ACHN (cell line): Measurements from ENCODE around the gene NDUFA1.
"Not testable (repeated sequence)": the region's sequence is repeated elsewhere in the genome, so short reads cannot be mapped to it uniquely, and the experiment has no call there.

Source experiments
- DNase-seq: peaks from one replicate; pipeline ENCODE4 v3.0.0-alpha.2; 2015
- in situ Hi-C: cut with HindIII; loops from 2 replicates; pipeline ENCODE4 v1.10.0; 2017; ENCODE audit warnings: low sequenced_read_pairs, low pct_ligation_motif_present, low pct_unique_long_range_greater_than_20kb

The NDUFA1 gene

DNA sequence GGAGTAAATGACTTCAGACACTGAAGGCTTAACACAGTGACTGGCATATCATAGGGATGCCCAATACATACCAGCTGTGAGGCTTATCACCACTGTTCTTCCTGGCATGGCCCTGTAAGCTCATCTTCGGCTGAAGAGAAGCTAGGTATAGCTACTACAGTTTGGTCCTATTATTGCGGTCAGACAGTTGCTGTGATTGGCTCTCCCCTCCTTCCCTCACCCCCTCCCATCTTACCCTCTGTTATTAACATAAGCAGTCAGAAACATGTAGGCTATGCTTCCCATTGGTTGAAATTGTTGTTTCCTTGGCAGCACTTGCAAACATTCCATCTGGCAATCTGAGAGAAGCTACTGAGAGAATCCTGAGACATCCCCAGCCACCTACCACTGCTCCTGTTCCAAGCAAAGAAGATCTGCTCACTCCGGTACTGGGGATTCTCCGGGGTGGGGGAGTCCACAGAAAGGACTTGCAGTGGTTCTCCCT lies 24.3 kb downstream of the NDUFA1 start, which contains the start of gene AKAP14:
TSS of gene AKAP14 (plus strand) at position 51 of the 484 bp plus-strand sequence. CDS start 7,331 bp downstream, outside the sequence.
- DNase-seq: no peak
- in situ Hi-C loops: no loop called here

DNA sequence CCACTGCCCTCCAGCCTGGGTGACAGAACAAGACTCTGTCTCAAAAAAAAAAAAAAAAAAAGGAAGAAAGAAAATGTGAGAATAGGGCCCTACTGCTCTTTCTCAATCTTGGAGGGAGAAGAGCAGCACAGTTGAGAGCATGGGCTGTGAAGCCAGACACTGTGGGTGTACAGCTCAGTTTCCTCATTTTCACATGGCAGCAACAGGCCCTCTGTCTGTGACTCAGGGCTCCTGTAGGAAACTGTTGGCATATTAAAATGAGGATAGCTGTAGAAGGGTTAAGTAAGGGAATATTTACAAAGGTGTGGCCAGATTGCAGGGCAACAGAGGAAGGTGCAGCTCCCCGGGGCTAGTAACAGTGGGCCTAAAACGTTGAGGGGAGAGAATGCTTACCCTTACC lies 27.5 kb downstream of the NDUFA1 start:
- DNase-seq: no peak
- in situ Hi-C loops: no loop called here

DNA sequence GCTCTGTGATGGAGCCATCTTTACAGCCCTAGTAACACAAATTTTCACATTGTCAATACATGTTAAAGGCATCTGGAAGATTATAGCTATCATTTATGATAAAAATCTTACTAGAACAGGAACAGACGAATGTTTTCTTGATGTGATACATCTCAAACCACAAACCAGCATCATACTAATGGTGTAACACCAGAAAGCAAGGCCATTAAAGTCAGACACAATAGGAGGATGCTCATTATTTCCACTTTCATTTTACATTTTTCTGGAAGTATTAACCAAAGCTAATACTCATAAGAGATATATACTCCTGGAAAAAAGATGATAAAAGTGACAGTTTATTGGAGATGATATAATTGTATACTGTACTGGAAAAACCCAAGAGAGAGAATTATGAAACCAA lies 29.3 kb downstream of the NDUFA1 start:
- in situ Hi-C loops: no loop called here
- no peak for DNase-seq

DNA sequence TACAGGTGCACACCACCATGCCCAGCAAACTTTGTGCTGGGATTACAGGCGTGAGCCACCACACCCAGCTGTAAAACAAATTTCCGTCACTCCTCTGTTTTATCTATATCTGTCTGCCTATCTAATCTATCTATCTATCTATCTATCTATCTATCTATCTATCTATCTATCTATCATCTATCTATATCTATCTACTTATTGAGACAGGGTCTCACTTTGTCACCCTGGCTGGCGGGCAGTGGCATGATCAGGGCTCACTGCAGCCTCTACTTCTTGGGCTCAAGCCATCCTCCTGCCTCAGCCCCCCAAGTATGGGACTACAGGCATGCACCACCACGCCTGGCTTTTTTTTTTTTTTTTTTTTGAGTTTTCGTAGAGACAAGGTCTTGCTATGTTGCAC lies 44.7 kb downstream of the NDUFA1 start:
- DNase-seq: no peak
- in situ Hi-C loops: no loop called here

DNA sequence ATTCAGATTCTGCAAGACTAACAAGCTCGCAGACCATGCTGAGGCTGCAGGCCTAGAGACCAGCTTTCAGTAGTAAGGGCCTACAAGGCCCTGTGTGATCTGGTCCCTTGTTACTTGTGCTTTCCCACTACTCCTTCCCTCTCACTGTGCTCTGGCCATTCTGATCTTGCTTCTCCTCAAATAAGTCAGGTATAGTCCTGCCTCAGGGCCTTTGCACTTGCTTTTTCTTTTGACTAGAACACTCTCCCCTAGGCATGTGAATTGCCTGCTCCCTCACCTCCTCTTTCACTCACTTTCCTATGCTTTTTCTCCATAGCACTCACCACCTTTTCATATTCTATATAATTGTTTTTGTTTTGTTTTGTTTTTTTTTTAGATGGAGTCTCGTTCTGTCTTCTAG lies 46.2 kb downstream of the NDUFA1 start:
- DNase-seq: no peak
- in situ Hi-C loops: no loop called here

DNA sequence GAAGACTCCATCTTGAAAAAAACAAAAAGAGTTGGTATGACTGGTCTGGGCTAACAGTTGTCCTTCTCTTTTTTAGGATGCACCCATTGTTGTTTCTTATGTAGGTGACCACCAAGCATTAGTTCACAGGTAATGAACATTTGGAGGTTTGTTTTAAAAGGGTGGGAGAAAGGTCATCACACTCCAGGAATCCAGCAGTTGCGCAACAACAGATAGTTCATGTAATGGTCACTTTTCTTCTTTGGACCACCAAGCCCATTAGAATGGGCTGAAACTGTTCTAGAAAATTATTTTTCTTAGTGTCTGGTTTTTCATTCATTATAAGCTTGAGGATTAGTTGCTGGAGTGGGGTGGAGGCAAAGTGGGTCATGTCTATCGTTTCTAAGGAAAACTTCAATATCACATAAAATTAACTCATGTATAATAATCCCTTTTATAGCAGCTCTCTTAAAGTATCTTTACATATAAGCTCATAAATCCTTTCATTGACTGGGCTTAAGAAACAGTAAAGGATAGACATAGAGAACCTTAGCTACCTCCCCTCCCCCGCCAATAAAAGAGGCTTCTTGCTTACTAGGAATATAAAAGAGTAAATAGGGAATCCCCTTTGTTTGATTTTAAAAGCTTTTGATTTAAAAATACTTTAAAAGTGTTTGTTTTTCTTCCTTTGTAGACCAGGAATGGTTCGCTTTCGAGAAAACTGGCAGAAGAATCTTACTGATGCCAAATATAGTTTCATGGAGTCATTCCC lies 48.4 kb downstream of the NDUFA1 start:
- in situ Hi-C loops: no loop called here
- DNase-seq: no peak

DNA sequence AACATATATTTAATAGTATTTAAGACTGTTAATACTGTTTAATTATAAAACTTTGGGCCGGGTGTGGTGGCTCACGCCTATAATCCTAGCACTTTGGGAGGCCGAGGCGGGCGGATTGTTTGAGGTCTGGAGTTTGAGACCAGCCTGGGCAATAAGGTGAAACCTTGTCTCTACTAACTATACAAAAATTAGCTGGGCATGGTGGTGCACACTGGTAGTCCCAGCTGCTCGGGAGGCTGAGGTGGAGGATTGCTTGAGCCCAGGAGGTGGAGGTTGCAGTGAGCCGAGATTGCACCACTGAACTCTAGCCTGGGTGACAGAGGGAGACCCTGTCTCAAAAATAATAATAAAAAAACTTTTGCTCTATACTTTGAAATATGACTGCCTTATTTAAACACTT lies 50.8 kb downstream of the NDUFA1 start:
- DNase-seq, in situ Hi-C loops: not testable (repeated sequence)
